Peyer's patch (tissue), 4 donors: ENCODE data around the gene STUM.

Experiments
- POLR2A ChIP-seq, 2 donors: fragments of 450-650 bp; IDR thresholded peaks; one replicate each; pipeline ENCODE4 v1.5.1; 2017; ENCODE audit warnings: antibody characterized with exemption in 2 of 2, mild to moderate bottlenecking in 2 of 2, moderate library complexity in 2 of 2
- TF ChIP-seq, protein P1 (sequence below), 6 experiments: fragments of 450-650 bp in 4 of 6; fragments of 200-600 bp in 2 of 6; sonication (generic) in 1 of 6; IDR thresholded peaks; one replicate each; pipeline ENCODE4 v1.5.1; 2017 to 2019; ENCODE audit warnings: antibody characterized with exemption in 6 of 6, mild to moderate bottlenecking in 3 of 6, moderate library complexity in 1 of 6

DNA sequence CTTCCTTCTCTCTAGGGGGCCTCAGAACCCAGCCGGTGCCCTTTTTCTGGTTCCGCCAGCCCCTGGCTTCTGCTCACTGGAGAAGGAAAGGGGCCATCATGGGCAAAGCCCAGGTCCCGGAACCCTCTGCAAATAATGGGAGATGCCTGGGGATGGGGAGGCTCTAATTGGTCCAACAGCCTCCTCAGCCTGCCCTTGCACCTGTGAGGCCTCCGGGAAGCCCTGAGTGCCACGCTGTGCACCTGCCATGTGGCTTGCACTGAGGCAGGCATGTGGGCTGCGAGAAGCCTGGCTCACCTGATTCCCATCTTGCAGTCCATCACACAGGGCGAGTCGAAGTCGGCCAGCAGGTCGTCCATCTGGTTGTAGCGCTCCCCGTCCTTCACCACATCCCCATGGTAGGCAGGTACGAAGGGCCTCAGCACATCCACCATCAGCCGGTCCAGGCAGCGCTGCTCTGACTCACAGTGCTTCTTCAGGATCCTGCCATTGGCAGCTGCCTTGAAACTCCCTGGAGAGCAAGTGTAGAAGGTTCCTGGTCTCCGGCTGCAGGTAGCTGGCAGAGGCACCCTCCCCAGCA, 98.4 kb downstream of the STUM start:
- TF ChIP-seq, protein P1, sequence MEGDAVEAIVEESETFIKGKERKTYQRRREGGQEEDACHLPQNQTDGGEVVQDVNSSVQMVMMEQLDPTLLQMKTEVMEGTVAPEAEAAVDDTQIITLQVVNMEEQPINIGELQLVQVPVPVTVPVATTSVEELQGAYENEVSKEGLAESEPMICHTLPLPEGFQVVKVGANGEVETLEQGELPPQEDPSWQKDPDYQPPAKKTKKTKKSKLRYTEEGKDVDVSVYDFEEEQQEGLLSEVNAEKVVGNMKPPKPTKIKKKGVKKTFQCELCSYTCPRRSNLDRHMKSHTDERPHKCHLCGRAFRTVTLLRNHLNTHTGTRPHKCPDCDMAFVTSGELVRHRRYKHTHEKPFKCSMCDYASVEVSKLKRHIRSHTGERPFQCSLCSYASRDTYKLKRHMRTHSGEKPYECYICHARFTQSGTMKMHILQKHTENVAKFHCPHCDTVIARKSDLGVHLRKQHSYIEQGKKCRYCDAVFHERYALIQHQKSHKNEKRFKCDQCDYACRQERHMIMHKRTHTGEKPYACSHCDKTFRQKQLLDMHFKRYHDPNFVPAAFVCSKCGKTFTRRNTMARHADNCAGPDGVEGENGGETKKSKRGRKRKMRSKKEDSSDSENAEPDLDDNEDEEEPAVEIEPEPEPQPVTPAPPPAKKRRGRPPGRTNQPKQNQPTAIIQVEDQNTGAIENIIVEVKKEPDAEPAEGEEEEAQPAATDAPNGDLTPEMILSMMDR (IDR thresholded peaks at IDR 0.05), result no peak
- no peak for TF ChIP-seq POLR2A (IDR thresholded peaks at IDR 0.05)
